GM18870 (cell line): ENCODE data around the gene SLC25A45.

ENCODE experiments used
- ATAC-seq: cut with Tn5 transposase; IDR thresholded peaks from one replicate; pipeline ENCODE4 v1.9.1; 2021; ENCODE audit warnings: moderate library complexity; ENCODE audit not compliant: unreplicated experiment

Gene SLC25A45

GRCh38 chr11:65382033-65382803 lies at the start of gene SLC25A45:
TSS of gene SLC25A45 (minus strand) at chr11:65382646. CDS start at chr11:65381951, 695 bp downstream.
- ATAC-seq, result peak; percentile 52

- no peak for ATAC-seq
These were observed 49.1 kb upstream of the SLC25A45 start for GRCh38 chr11:65431451-65432099.

GRCh38 chr11:65430406-65431217 lies 48.2 kb upstream of the SLC25A45 start:
- no peak for ATAC-seq

- ATAC-seq, result no peak
These were observed 47.4 kb upstream of the SLC25A45 start for GRCh38 chr11:65429724-65430405.

GRCh38 chr11:65429068-65429681 lies 46.7 kb upstream of the SLC25A45 start:
- ATAC-seq, result no peak

GRCh38 chr11:65428578-65429067 lies 46.2 kb upstream of the SLC25A45 start:
- ATAC-seq, result no peak

GRCh38 chr11:65427691-65428577 lies 45.5 kb upstream of the SLC25A45 start:
- ATAC-seq, result no peak

- ATAC-seq, result no peak
These were observed 44.6 kb upstream of the SLC25A45 start for GRCh38 chr11:65426839-65427690.

- no peak for ATAC-seq
These were observed 43.8 kb upstream of the SLC25A45 start for GRCh38 chr11:65425971-65426838.

- no peak for ATAC-seq
These were observed 42.9 kb upstream of the SLC25A45 start for GRCh38 chr11:65425105-65425970.

- no peak for ATAC-seq
These were observed 42.0 kb upstream of the SLC25A45 start for GRCh38 chr11:65424205-65425104.

- no peak for ATAC-seq
These were observed 41.2 kb upstream of the SLC25A45 start for GRCh38 chr11:65423516-65424204.

- no peak for ATAC-seq
These were observed 40.4 kb upstream of the SLC25A45 start, which contains the start of gene NEAT1 for GRCh38 chr11:65422633-65423515. TSS of gene NEAT1 (plus strand) at chr11:65422798.
